IMR-90 (cell line): Measurements from ENCODE around the gene DNAJC30. TPM values are rescaled to one million over a fixed set of nuclear protein-coding genes. Genes with fewer than 3 reads are reported as not detected.

ENCODE experiments used
- ATAC-seq: fragments of 200-7000 bp; cut with Tn5 transposase; 2 replicates; pipeline ENCODE4 v1.9.1; 2020; ENCODE audit warnings: low read depth, mild to moderate bottlenecking, moderate library complexity
- BruUV-seq: library from RNA; stranded (reverse); fragments of 400-500 nt; replicated peaks from 2 replicates; lab custom pipeline; 2021; lab: Mats Ljungman, UMichigan
- CTCF ChIA-PET: fragments of 300-600 bp; formaldehyde crosslinking; extraction: SDS; loops from one replicate; lab custom pipeline; 2021; ENCODE audit warnings: antibody characterized with exemption; lab: Yijun Ruan, JAX
- POLR2A ChIA-PET: fragments of 300-600 bp; sonication (Branson Sonifier 250); formaldehyde crosslinking; loops from one replicate; lab custom pipeline; 2022; ENCODE audit warnings: antibody characterized with exemption; ENCODE audit not compliant: unreplicated experiment; lab: Charles Lee
- DNase-seq: peaks from one replicate; pipeline ENCODE4 v3.0.0; 2013
- H2AFZ ChIP-seq: replicated peaks from 2 replicates; pipeline ENCODE3; 2013; ENCODE audit warnings: low read length, mild to moderate bottlenecking; ENCODE audit not compliant: poor library complexity
- H2AK5ac ChIP-seq: 2 replicates; pipeline ENCODE4 v1.6.1; 2013; ENCODE audit warnings: low read depth, low read length, inconsistent platforms
- H2AK9ac ChIP-seq: replicated peaks from 2 replicates; pipeline ENCODE3; 2013; ENCODE audit warnings: mild to moderate bottlenecking, low read depth, low read length, moderate library complexity; ENCODE audit not compliant: poor library complexity
- H2BK120ac ChIP-seq: 2 replicates; pipeline ENCODE4 v1.6.1; 2013; ENCODE audit warnings: low read depth, low read length, inconsistent platforms
- H2BK15ac ChIP-seq: 3 replicates; pipeline ENCODE4 v1.6.1; 2013; ENCODE audit warnings: low read depth, low read length, inconsistent platforms
- H2BK20ac ChIP-seq: 2 replicates; pipeline ENCODE4 v1.6.1; 2013; ENCODE audit warnings: low read depth, mild to moderate bottlenecking, inconsistent platforms, low read length, moderate library complexity
- H2BK5ac ChIP-seq: 2 replicates; pipeline ENCODE4 v1.6.1; 2013; ENCODE audit warnings: mild to moderate bottlenecking, low read depth, low read length, inconsistent platforms; ENCODE audit not compliant: poor library complexity, severe bottlenecking
- H3K14ac ChIP-seq: replicated peaks from 2 replicates; pipeline ENCODE4 v1.6.1; 2013; ENCODE audit warnings: low read depth, low read length, inconsistent platforms
- H3K18ac ChIP-seq: 2 replicates; pipeline ENCODE4 v1.6.1; 2013; ENCODE audit warnings: low read depth, low read length, control low read depth
- H3K23ac ChIP-seq: 2 replicates; pipeline ENCODE4 v1.6.1; 2013; ENCODE audit warnings: low read depth, low read length, inconsistent platforms
- H3K27ac ChIP-seq: 2 replicates; pipeline ENCODE4 v1.5.1; 2013; ENCODE audit warnings: mild to moderate bottlenecking, control low read depth, low read length; ENCODE audit not compliant: insufficient read depth
- H3K27me3 ChIP-seq: 2 replicates; pipeline ENCODE4 v1.6.1; 2013; ENCODE audit warnings: low read length; ENCODE audit not compliant: control insufficient read depth, insufficient read depth
- H3K36me3 ChIP-seq: 2 replicates; pipeline ENCODE4 v1.6.1; 2013; ENCODE audit warnings: low read length, mixed read lengths; ENCODE audit not compliant: control insufficient read depth, insufficient read depth
- H3K4ac ChIP-seq: 2 replicates; pipeline ENCODE4 v1.6.1; 2013; ENCODE audit warnings: low read depth, low read length, inconsistent platforms
- H3K4me1 ChIP-seq: 2 replicates; pipeline ENCODE4 v1.6.1; 2013; ENCODE audit warnings: low read length, mixed read lengths; ENCODE audit not compliant: control insufficient read depth, insufficient read depth
- H3K4me2 ChIP-seq: 2 replicates; pipeline ENCODE4 v1.6.1; 2013; ENCODE audit warnings: low read depth, mild to moderate bottlenecking, control low read depth, low read length, moderate library complexity
- H3K4me3 ChIP-seq: 2 replicates; pipeline ENCODE4 v1.5.1; 2013; ENCODE audit warnings: low read depth, mild to moderate bottlenecking, control low read depth, low read length, moderate library complexity; ENCODE audit not compliant: insufficient read depth
- H3K56ac ChIP-seq: 2 replicates; pipeline ENCODE4 v1.6.1; 2013; ENCODE audit warnings: low read length, inconsistent platforms; ENCODE audit not compliant: insufficient read depth; ENCODE audit errors: extremely low read depth
- H3K79me1 ChIP-seq, 2 experiments: 2 replicates each; pipeline ENCODE4 v1.6.1; 2013; ENCODE audit warnings: low read length in 2 of 2, inconsistent platforms in 1 of 2, low read depth in 1 of 2
- H3K9ac ChIP-seq: 2 replicates; pipeline ENCODE4 v1.6.1; 2013; ENCODE audit warnings: low read depth, low read length, control low read depth
- H3K9me1 ChIP-seq: 2 replicates; pipeline ENCODE4 v1.6.1; 2013; ENCODE audit warnings: low read length, inconsistent platforms; ENCODE audit not compliant: insufficient read depth
- H3K9me3 ChIP-seq: 2 replicates; pipeline ENCODE4 v1.6.1; 2013; ENCODE audit warnings: low read length; ENCODE audit not compliant: control insufficient read depth, insufficient read depth
- H4K20me1 ChIP-seq: 2 replicates; pipeline ENCODE4 v1.6.1; 2013; ENCODE audit warnings: low read length, inconsistent platforms; ENCODE audit not compliant: insufficient read depth
- H4K5ac ChIP-seq: 2 replicates; pipeline ENCODE4 v1.6.1; 2013; ENCODE audit warnings: mild to moderate bottlenecking, low read depth, low read length, control low read depth
- H4K8ac ChIP-seq, 2 experiments: 2 replicates each; pipeline ENCODE4 v1.6.1; 2013; ENCODE audit warnings: low read depth in 2 of 2, low read length in 2 of 2, control low read depth in 1 of 2, inconsistent platforms in 1 of 2
- H4K91ac ChIP-seq: 2 replicates; pipeline ENCODE4 v1.6.1; 2013; ENCODE audit warnings: low read depth, low read length, inconsistent platforms; ENCODE audit not compliant: insufficient read depth
- BHLHE40 ChIP-seq: fragments of 150-350 bp; IDR thresholded peaks from 2 replicates; pipeline ENCODE4 v1.6.1; 2016; ENCODE audit warnings: mild to moderate bottlenecking, low read depth, low read length
- CEBPB ChIP-seq: IDR thresholded peaks from 2 replicates; pipeline ENCODE4 v1.6.1; 2012; ENCODE audit warnings: low read depth, low read length, improper control_type of control experiment
- CHD1 ChIP-seq: IDR thresholded peaks from 2 replicates; pipeline ENCODE4 v1.6.1; 2012; ENCODE audit warnings: low read depth, low read length, improper control_type of control experiment
- CTCF ChIP-seq: conservative IDR thresholded peaks from 2 replicates; pipeline ENCODE4 v1.5.1; 2012; ENCODE audit warnings: mild to moderate bottlenecking, low read depth, low read length, improper control_type of control experiment
- FOS ChIP-seq: fragments of 150-350 bp; IDR thresholded peaks from 2 replicates; pipeline ENCODE4 v1.6.1; 2016; ENCODE audit warnings: low read depth, low read length
- MAFK ChIP-seq: IDR thresholded peaks from 2 replicates; pipeline ENCODE4 v1.6.1; 2012; ENCODE audit warnings: low read depth, low read length, improper control_type of control experiment
- MAZ ChIP-seq: IDR thresholded peaks from 2 replicates; pipeline ENCODE4 v1.6.1; 2012; ENCODE audit warnings: low read depth, mild to moderate bottlenecking, low read length, improper control_type of control experiment, moderate library complexity, borderline replicate concordance
- NFE2L2 ChIP-seq: fragments of 150-350 bp; IDR thresholded peaks from 2 replicates; pipeline ENCODE4 v1.6.1; 2016; ENCODE audit warnings: low read depth, mild to moderate bottlenecking, low read length
- POLR2A ChIP-seq: IDR thresholded peaks from 2 replicates; pipeline ENCODE4 v1.6.1; 2012; ENCODE audit warnings: mild to moderate bottlenecking, low read depth, low read length
- RAD21 ChIP-seq: IDR thresholded peaks from 2 replicates; pipeline ENCODE4 v1.6.1; 2012; ENCODE audit warnings: low read length, improper control_type of control experiment
- RCOR1 ChIP-seq: IDR thresholded peaks from 2 replicates; pipeline ENCODE4 v1.6.1; 2012; ENCODE audit warnings: mild to moderate bottlenecking, low read length, improper control_type of control experiment; ENCODE audit not compliant: insufficient replicate concordance
- SMC3 ChIP-seq: fragments of 150-350 bp; IDR thresholded peaks from 2 replicates; pipeline ENCODE4 v1.6.1; 2016; ENCODE audit warnings: low read depth, mild to moderate bottlenecking, antibody characterized with exemption, low read length, moderate library complexity
- WGBS, 2 experiments: methylation state at CpG; one replicate each; pipeline versions ENCODE4 v1.1.5 to v1.1.7; 2013; ENCODE audit warnings: missing lambda C conversion rate in 2 of 2; ENCODE audit not compliant: insufficient read length in 1 of 2; ENCODE audit errors: extremely low coverage in 2 of 2; 5-methylcytosine and 5-hydroxymethylcytosine counted together
- dilution Hi-C: fragments of 300-500 bp; cut with HindIII; formaldehyde crosslinking; loops from one replicate; pipeline ENCODE4 v1.14.3; 2018; ENCODE audit warnings: low sequenced_read_pairs; ENCODE audit not compliant: unreplicated experiment
- in situ Hi-C: fragments of 300-500 bp; cut with MboI; formaldehyde crosslinking; loops from 3 replicates; pipeline ENCODE4 v1.14.3; 2019; ENCODE audit warnings: low sequenced_read_pairs, inconsistent platforms, mixed read lengths
- intact Hi-C: fragments of 100-400 bp; cut with micrococcal nuclease; formaldehyde crosslinking; loops from 2 replicates; pipeline ENCODE4 v1.10.0; 2022
- polyA plus RNA-seq, 3 experiments: library from polyadenylated mRNA; depleted of rRNA; stranded (reverse); fragments of >200 nt; gene quantifications; 2 replicates each; pipeline ENCODE4 v1.2.3, GENCODE V29; 2012; ENCODE audit warnings: low replicate concordance in 1 of 3
- total RNA-seq: library from RNA; depleted of rRNA; stranded (reverse); fragments of >200 nt; gene quantifications from 2 replicates; pipeline ENCODE4 v1.2.3, GENCODE V29; 2012
- TF ChIP-seq, protein P1 (sequence below): fragments of 150-350 bp; IDR thresholded peaks from 2 replicates; pipeline ENCODE4 v1.6.1; 2016; ENCODE audit warnings: low read depth, mild to moderate bottlenecking, low read length, moderate library complexity, borderline replicate concordance
- TF ChIP-seq, protein P2 (sequence below): fragments of 150-350 bp; IDR thresholded peaks from 2 replicates; pipeline ENCODE4 v1.6.1; 2017; ENCODE audit warnings: mild to moderate bottlenecking, antibody characterized with exemption, low read length, low read depth

DNAJC30 gene
- total and polyA plus RNA-seq, 2 of the 4 experiments (the other 2 are of a cell fraction): 1.6 to 9.0 TPM

DNA sequence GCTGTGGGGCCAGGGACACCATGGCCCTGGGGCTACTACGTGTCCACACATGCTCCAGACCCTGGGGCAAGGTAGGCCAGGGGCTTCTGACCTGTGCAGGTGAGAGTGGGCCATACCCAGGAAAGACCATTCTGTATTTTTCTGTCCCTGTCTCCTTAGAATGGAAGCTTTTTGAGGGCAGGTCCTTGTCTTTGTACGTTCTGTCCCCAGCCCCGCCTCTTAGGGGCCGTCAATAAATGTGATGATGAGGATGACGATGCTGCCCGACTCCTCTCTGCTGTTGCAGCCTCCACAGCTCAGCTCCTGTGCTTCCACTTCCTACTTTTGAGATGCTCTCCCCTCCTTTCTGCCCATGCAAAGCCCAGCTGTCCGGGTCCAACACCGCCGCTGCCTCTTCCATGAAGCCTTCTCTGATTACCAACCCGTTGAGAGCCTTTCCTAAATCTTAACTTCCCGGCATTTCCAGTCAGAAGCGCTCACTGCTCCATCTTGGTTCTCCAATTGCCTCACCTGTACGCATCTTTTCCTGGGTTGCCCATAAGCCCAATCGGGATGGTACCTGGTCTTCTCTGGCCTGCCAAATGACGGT, 11.3 kb downstream of the DNAJC30 start:
- no peak overlapping the region for H2BK5ac ChIP-seq
- no peak overlapping the region for H4K5ac ChIP-seq
- in situ Hi-C loops: no loop called here
- no peak overlapping the region for H3K4ac ChIP-seq
- H3K56ac ChIP-seq: no peak overlapping the region
- H3K4me2 ChIP-seq: no peak overlapping the region
- H3K9me1 ChIP-seq: 0 out of 2 replicates have a peak, but pooled peaks cover 2% of the 10 kb centered on the region
- no peak overlapping the region for H4K91ac ChIP-seq
- WGBS, 2 experiments: 89% methylated on average over 8 of the region's 15 CpGs; no CpG with 5 or more reads in 1 of the 2 experiments
- CTCF ChIA-PET: no interaction called here
- ATAC-seq (no peak), DNase-seq (no peak)
- no peak overlapping the region for H3K27ac ChIP-seq
- H4K8ac ChIP-seq: no peak overlapping the region
- H3K4me3 ChIP-seq: no peak overlapping the region
- H2AFZ ChIP-seq: no peak overlapping the region
- dilution Hi-C loops: no loop called here
- no peak overlapping the region for H3K23ac ChIP-seq
- no peak overlapping the region for H2BK15ac ChIP-seq
- H2AK9ac ChIP-seq: no peak overlapping the region
- peaks cover 0 to 9% of the 10 kb centered on the region in 2 experiments; a peak in 2 of 4 replicates for H3K79me1 ChIP-seq
- no peak for TF ChIP-seq BHLHE40
- TF ChIP-seq POLR2A: no peak
- TF ChIP-seq, protein P1, sequence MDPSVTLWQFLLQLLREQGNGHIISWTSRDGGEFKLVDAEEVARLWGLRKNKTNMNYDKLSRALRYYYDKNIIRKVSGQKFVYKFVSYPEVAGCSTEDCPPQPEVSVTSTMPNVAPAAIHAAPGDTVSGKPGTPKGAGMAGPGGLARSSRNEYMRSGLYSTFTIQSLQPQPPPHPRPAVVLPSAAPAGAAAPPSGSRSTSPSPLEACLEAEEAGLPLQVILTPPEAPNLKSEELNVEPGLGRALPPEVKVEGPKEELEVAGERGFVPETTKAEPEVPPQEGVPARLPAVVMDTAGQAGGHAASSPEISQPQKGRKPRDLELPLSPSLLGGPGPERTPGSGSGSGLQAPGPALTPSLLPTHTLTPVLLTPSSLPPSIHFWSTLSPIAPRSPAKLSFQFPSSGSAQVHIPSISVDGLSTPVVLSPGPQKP: no peak
- no peak for TF ChIP-seq RCOR1
- no peak for TF ChIP-seq SMC3
- TF ChIP-seq NFE2L2: no peak
- TF ChIP-seq CEBPB: no peak
- TF ChIP-seq RAD21: no peak
- TF ChIP-seq CHD1: no peak
- no peak for TF ChIP-seq MAFK
- TF ChIP-seq, protein P2, sequence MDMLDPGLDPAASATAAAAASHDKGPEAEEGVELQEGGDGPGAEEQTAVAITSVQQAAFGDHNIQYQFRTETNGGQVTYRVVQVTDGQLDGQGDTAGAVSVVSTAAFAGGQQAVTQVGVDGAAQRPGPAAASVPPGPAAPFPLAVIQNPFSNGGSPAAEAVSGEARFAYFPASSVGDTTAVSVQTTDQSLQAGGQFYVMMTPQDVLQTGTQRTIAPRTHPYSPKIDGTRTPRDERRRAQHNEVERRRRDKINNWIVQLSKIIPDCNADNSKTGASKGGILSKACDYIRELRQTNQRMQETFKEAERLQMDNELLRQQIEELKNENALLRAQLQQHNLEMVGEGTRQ: no peak
- no peak for TF ChIP-seq CTCF
- no peak for TF ChIP-seq FOS
- no peak for TF ChIP-seq MAZ
- no peak overlapping the region for H3K18ac ChIP-seq
- POLR2A ChIA-PET: no interaction called here
- H3K36me3 ChIP-seq: peaks cover 8% of the 10 kb centered on the region; the same call in 1 of the 2 replicates
- no peaks in the 10 kb centered on the region for H3K9me3 ChIP-seq
- H4K20me1 ChIP-seq: 0 out of 2 replicates have a peak, but pooled peaks cover 4% of the 10 kb centered on the region
- H3K9ac ChIP-seq: no peak overlapping the region
- H2BK20ac ChIP-seq: no peak overlapping the region
- H2AK5ac ChIP-seq: no peak overlapping the region
- no peak overlapping the region for H3K14ac ChIP-seq
- BruUV-seq: no TSS peak
- intact Hi-C loops: no loop called here
- H3K4me1 ChIP-seq: no peaks in the 10 kb centered on the region; the same call in 1 of the 2 replicates
- no peaks in the 10 kb centered on the region for H3K27me3 ChIP-seq
- H2BK120ac ChIP-seq: no peak overlapping the region
